Right cardiac atrium (tissue), 5 donors: Measurements from ENCODE around the gene EBP. TPM values are rescaled to one million over a fixed set of nuclear protein-coding genes. Genes with fewer than 3 reads are reported as not detected.

Experiments used
- ATAC-seq, 2 donors: fragments of 200-7000 bp; cut with Tn5 transposase; one replicate each; pipeline versions ENCODE4 v1.8.0 to v1.9.1; 2020; ENCODE audit warnings: moderate library complexity in 2 of 2, mild to moderate bottlenecking in 1 of 2
- DNase-seq, 3 donors: peaks; one replicate each; pipeline ENCODE4 v3.0.0-alpha.2; 2020
- H3K27ac ChIP-seq: one replicate; pipeline ENCODE4 v1.5.1; 2013; ENCODE audit warnings: mild to moderate bottlenecking, low read length, control low read depth, moderate library complexity
- H3K27me3 ChIP-seq: one replicate; pipeline ENCODE4 v1.6.1; 2013; ENCODE audit not compliant: control insufficient read depth, insufficient read depth
- H3K4me1 ChIP-seq: one replicate; pipeline ENCODE4 v1.6.1; 2013; ENCODE audit warnings: low read length; ENCODE audit not compliant: control insufficient read depth, insufficient read depth
- H3K4me3 ChIP-seq: one replicate; pipeline ENCODE4 v1.5.1; 2013; ENCODE audit warnings: low read length, control low read depth
- H3K9me3 ChIP-seq: one replicate; pipeline ENCODE4 v1.6.1; 2013; ENCODE audit warnings: low read length; ENCODE audit not compliant: control insufficient read depth
- WGBS: extraction: QIAGEN DNeasy Blood & Tissue Kit; methylation state at CpG from one replicate; pipeline ENCODE4 v1.1.7; 2013; 5-methylcytosine and 5-hydroxymethylcytosine counted together
- intact Hi-C, 4 donors: fragments of 100-400 bp; cut with DNase I; formaldehyde crosslinking; loops; one replicate each; pipeline versions ENCODE4 v1.11.0 to v1.14.0; 2022 to 2023
- polyA plus RNA-seq: library from polyadenylated mRNA; stranded (reverse); fragments of 200-250 nt; gene quantifications from one replicate; pipeline ENCODE4 v1.2.3, GENCODE V29; 2013
- total RNA-seq, 4 donors: library from RNA; stranded (reverse); fragmentation: NEBNext Ultra II Directional; extraction: Animal tissue kit (Norgen Biotek cat#: 25700); gene quantifications; one replicate each; pipeline ENCODE4 v1.2.1, GENCODE V29; 2021
- donor health status: healthy with polysubstance abuse.
- donor health status: DM: no; HTN: yes; CAD: no.
- donor health status: DM: no; HTN: no; CAD: no.
- donor health status: DM: no; HTN: yes; CAD: no; lungs with severe emphysema.
- donor health status: DM: yes; HTN: yes; CAD: no.

EBP gene
- total and polyA plus RNA-seq, 5 donors, result 74.8 to 118 (median 85.3) TPM

DNA sequence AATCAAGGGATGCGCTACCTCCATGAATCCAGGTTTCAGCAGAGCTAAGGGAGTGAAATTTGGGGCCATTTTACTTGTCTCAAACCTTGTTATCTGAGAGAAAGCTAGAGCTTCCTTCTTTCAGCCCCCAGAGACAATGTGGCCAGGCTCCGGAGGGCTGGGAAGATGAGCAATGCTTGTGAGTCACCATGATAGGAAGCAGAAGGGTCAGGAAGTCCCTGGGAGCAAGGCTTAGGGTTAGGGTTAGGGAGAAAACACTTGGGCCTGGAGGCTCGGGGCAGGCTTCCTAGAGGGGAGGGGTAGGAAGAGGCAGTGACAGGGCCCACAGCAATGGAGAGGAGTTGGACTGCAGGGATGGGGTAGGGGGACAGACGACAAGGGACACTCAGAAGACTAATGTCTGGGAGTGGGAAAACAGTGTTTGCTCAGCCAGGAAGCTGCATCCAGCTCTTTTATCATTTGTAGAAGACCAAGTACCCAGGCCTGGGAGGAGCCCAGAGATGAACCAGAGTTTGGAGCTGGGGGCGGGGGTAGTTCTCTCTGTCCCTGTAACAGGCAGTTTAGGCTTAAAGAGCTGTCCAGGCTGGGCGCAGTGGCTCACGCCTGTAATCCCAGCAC, 29.2 kb upstream of the EBP start:
- Histone ChIP-seq H3K4me3 (no peak overlapping the region), H3K4me1 (no peaks in the 10 kb centered on the region), H3K27me3 (no peaks in the 10 kb centered on the region), H3K27ac (no peak overlapping the region), H3K9me3 (no peaks in the 10 kb centered on the region)
- 68% methylated on average over 7 of the region's 7 CpGs for WGBS
- DNase-seq (no peak), ATAC-seq (peak in 1 of 2 donors; percentile 39)
- intact Hi-C loops, result loop anchor here in 1 of 4 donors (10.0 kb wide), 1 partner anchor 408 kb away; no protein-coding TSS in a partner anchor

DNA sequence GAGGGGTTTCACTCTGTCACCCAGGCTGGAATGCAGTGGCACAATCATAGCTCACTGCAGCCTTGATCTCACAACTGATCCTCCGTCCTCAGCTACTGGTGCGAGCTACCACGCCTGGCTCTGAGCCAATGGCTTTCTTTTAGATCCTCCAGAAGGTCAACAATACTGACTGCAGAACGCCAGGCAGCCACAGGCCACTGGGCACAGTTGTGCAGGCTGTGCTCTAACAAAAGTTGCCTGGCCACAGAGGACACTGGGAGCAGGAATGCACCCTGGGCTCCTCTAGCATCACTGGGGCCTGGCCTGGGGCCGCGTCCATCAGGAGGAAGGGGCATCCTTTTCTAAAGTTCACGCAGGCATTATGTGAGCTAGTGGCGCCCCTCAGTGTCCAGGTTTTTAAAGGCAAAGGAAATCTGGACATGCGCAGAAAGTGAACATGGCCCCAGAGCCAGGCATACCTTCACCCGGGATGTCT, 27.7 kb upstream of the EBP start:
- Histone ChIP-seq H3K4me1 (no peaks in the 10 kb centered on the region), H3K9me3 (no peaks in the 10 kb centered on the region), H3K27me3 (no peaks in the 10 kb centered on the region), H3K4me3 (no peak overlapping the region), H3K27ac (no peak overlapping the region)
- intact Hi-C loops, result loop anchor here in 1 of 4 donors (10.0 kb wide), 1 partner anchor 409 kb away; no protein-coding TSS in a partner anchor
- 14% methylated on average over 10 of the region's 10 CpGs for WGBS
- DNase-seq (no peak), ATAC-seq (peak; percentile 25 to 47)

DNA sequence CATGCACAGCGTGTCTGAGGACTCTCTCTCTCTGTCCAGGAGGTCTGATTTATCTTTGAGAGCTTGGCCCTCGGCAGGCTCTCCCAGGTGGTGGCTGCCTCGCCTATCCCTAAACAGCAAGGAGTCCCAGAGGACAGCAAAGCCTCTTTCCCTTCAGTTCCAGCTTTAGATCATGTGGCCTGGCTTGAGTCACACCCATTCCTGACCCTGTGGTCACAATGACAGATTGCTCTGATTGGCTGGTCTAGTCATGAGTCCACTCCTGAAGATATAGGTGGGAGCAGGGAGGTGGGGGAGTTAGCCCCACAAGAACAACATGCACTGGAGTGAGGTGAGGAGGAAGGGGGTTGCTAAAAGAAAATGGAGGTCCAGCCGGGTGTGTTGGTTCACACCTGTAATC, 24.9 kb upstream of the EBP start:
- no peak overlapping the region for H3K4me3 ChIP-seq
- no peak overlapping the region for H3K27ac ChIP-seq
- no peaks in the 10 kb centered on the region for H3K27me3 ChIP-seq
- WGBS, result 85% methylated on average over 4 of the region's 4 CpGs
- no peaks in the 10 kb centered on the region for H3K4me1 ChIP-seq
- intact Hi-C loops, result loop anchor here in 1 of 4 donors (10.0 kb wide), 1 partner anchor 412 kb away; no protein-coding TSS in a partner anchor
- DNase-seq, result no peak
- no peak for ATAC-seq
- no peaks in the 10 kb centered on the region for H3K9me3 ChIP-seq

DNA sequence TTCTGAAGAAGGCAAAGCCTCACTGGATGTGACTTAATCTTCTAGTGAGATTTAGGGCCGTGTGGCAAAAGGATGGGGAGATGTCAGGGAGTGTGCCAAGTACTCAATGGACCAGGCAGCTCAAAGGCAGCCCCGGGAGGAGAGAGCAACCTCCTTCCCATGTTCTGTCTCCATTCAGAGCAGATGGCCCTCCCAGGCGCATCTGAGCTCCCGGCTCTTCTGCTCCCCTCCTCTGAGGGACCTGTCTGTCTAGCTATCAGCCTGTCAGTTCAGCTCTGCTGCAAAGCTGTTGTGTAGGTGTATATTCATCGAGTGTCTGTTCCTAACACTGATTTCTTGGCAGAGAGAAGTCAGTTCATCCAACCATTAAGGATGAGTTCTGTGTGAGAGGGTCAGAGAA, 23.7 kb upstream of the EBP start:
- 62% methylated on average over 5 of the region's 5 CpGs for WGBS
- intact Hi-C loops, result loop anchor here in 1 of 4 donors (10.0 kb wide), 1 partner anchor 413 kb away; no protein-coding TSS in a partner anchor
- H3K4me3 ChIP-seq, result no peak overlapping the region

DNA sequence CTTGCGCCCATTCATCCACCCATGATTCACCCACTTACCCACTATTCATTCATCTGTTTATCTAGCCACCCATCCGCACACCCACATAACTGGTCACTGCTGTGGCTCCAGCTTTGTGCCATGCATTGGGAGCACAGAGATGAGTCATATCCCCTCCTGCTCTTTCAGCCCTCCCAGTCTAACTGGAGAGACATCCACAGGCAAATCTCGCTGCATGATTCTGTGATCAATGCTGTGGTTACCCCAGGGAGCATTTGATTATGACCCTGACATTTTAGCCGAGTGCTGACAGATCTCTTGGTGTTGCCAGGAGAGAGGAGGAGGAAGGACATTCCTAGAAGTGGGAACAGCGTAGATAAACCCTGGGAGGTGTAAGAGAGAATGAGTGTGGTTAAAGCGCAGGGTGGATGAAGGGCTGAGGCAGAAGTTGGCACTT, 23.2 kb upstream of the EBP start:
- Histone ChIP-seq H3K9me3 (no peaks in the 10 kb centered on the region), H3K4me1 (no peaks in the 10 kb centered on the region), H3K4me3 (no peak overlapping the region), H3K27me3 (no peaks in the 10 kb centered on the region), H3K27ac (no peak overlapping the region)
- WGBS, result 44% methylated on average over 6 of the region's 6 CpGs
- ATAC-seq (peak in 1 of 2 donors; percentile 31), DNase-seq (no peak)
- intact Hi-C loops, result loop anchor here in 1 of 4 donors (10.0 kb wide), 1 partner anchor 414 kb away; no protein-coding TSS in a partner anchor

More for the DNA sequence above, 23.7 kb upstream of the EBP start:
- Histone ChIP-seq H3K4me1 (no peaks in the 10 kb centered on the region), H3K27me3 (no peaks in the 10 kb centered on the region), H3K9me3 (no peaks in the 10 kb centered on the region), H3K27ac (no peak overlapping the region)
- ATAC-seq (no peak), DNase-seq (no peak)

DNA sequence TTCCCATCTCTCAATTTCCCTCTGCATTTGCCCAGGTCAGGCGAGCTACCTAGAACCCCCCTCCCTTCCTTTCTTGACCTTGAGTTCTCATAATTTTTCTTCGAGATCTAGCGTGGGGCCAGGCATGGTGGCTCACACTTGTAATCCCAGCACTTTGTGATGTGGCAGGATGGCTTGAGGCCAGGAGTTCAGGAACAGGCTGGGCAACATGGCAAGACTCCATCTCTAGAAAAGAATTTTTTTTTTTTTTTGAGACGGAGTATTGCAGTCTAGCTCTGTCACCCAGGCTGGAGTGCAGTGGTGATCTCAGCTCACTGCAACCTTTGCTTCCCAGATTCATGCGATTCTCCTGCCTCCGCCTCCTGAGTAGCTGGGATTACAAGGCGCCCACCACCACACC, 17.3 kb upstream of the EBP start:
- no peak for ATAC-seq
- DNase-seq, result no peak
- H3K27ac ChIP-seq, result no peak overlapping the region
- intact Hi-C loops, result no loop called here
- no peaks in the 10 kb centered on the region for H3K4me1 ChIP-seq
- WGBS, result 73% methylated on average over 7 of the region's 7 CpGs
- H3K9me3 ChIP-seq, result no peaks in the 10 kb centered on the region
- H3K27me3 ChIP-seq, result no peaks in the 10 kb centered on the region
- no peak overlapping the region for H3K4me3 ChIP-seq

DNA sequence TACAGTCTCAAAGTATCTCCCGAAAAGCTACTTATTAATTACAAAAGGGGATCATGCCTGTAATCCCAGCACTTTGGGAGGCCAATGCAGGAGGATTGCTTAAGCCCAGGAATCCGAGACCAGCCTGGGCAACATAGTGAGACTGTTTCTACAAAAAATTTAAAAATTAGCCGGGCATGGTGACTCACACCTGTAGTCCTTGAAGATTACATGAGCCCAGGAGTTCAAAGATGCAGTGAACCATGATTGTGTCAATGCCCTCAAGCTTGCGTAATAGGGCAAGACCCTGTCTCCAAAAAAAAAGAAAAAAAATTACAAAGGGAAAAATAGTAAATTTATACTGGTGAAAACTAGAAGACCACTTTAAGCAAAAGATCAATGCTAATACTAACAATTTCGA, 16.1 kb upstream of the EBP start:
- Histone ChIP-seq H3K9me3 (no peaks in the 10 kb centered on the region), H3K27me3 (no peaks in the 10 kb centered on the region), H3K4me3 (no peak overlapping the region), H3K27ac (no peak overlapping the region), H3K4me1 (peaks cover 2% of the 10 kb centered on the region)
- DNase-seq (no peak), ATAC-seq (no peak)
- intact Hi-C loops, result no loop called here
- 72% methylated on average over 5 of the region's 5 CpGs for WGBS

DNA sequence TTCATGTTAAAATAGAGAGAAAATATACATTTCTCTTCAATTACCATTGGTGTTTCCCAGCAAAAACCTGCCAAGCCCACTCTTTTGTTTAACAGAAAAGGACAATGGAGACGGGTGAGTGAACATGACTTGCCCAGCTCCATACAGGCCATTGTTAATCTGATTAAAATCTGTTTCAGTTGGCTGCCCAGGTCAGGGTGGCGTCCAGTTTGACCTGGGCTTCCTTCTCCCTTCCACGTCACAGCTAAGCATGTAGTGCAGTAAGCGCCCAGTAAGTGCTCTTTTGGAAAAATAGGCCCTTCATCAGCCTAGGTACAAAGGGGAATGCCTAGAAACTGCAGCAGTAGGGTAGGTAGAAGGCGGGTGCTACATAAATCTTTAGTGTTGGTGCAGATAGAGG, 14.4 kb upstream of the EBP start:
- intact Hi-C loops, result no loop called here
- no peak for ATAC-seq
- WGBS, result 81% methylated on average over 5 of the region's 5 CpGs
- Histone ChIP-seq H3K4me3 (no peak overlapping the region), H3K9me3 (no peaks in the 10 kb centered on the region), H3K4me1 (peaks cover 2% of the 10 kb centered on the region), H3K27me3 (no peaks in the 10 kb centered on the region), H3K27ac (no peak overlapping the region)
- DNase-seq, result no peak

DNA sequence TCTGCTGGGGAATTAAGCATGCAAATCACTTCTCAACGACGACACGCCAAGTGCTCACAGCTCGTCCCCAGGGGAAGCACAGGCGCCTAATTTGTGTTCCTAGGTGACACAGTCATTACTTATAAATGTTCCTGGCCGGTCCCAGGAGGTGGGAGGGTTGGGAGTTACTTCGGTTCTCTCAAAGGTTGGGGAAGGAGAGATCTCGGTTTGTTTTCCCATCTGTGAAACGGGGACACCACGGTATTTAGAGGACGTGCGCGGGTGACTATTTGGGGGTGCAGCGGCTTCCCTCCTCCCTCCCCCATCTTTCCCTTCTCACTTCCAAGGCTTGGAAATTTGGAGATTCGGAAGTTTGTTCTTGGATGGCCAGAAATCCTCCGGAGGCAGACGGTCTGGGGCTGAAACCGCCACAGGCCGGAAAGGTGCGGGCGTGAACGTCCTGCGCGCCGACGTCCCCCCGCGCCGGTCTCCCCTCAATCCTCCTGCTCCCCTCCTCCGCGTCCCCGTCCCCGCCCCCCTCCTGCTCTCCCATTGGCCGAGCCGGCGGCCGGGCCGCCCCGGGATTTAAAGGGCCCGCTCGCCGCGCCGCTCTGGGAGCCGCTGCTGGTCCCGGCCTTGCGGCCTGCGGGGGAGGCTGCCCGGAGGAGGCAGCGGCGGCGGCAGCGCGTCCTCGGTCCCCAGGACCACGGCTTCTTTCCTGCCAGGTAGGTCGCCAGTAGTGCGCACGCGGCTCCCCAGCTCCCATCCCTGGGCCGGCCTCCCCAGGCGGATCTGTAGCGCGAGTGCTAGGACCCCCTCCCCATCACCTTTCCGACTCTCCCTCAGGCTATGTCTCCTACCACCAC, 13.0 kb upstream of the EBP start, which contains the start of gene PORCN:
TSS of gene PORCN (plus strand) at position 593 of the 845 bp plus-strand sequence. CDS start 829 bp downstream, outside the sequence.
- Histone ChIP-seq H3K4me3 (peak within 1 kb of the TSS; percentile 82), H3K27ac (peak within 1 kb of the TSS; percentile 77), H3K9me3 (no peaks in the 10 kb centered on the region), H3K4me1 (peaks cover 2% of the 10 kb centered on the region), H3K27me3 (no peaks in the 10 kb centered on the region)
- WGBS, result under 1% methylated on average over 63 of the region's 65 CpGs
- ATAC-seq, result peak; percentile 96 to 98
- DNase-seq, result peak; percentile 85 to 95 (median 93)
- intact Hi-C loops, result no loop called here

DNA sequence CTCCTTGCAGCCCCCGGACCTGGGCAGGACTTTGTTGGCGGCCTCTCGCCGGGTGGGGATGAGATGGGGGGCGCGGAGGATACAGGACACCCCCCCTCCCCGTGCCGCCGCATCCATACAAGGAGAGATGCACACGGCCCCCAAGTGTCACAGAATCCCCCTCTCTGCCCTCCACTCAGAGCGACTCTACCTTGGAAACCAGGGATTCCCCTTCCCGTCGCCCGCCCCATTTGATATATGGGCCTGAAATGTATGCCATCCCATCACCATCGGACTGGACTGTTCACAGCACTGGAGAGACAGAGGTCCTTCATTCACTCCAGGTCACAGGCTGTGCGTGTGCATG, 12.4 kb upstream of the EBP start:
- no peaks in the 10 kb centered on the region for H3K9me3 ChIP-seq
- peaks cover 2% of the 10 kb centered on the region for H3K4me1 ChIP-seq
- ATAC-seq (no peak), DNase-seq (no peak)
- peak overlapping the region; percentile 82 for H3K4me3 ChIP-seq
- peak overlapping the region; percentile 60 for H3K27ac ChIP-seq
- WGBS, result 1% methylated on average over 16 of the region's 16 CpGs
- no peaks in the 10 kb centered on the region for H3K27me3 ChIP-seq
- intact Hi-C loops, result no loop called here

DNA sequence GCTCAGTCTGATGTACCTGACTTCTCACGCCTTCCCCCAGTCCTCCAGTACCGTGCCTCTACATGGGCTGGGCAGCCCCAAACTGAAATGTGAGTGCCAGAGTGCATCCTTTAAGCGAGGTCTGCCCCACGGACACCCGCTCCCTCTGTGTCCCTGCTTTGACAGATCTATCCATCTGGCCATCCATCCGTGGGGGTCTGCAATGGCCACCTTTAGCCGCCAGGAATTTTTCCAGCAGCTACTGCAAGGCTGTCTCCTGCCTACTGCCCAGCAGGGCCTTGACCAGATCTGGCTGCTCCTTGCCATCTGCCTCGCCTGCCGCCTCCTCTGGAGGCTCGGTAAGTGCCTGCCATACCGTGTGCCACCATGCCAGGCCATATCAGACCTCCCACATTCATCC, 12.0 kb upstream of the EBP start:
- DNase-seq (no peak), ATAC-seq (no peak)
- 59% methylated on average over 11 of the region's 11 CpGs for WGBS
- Histone ChIP-seq H3K9me3 (no peaks in the 10 kb centered on the region), H3K4me3 (peak overlapping the region; percentile 82), H3K4me1 (peaks cover 2% of the 10 kb centered on the region), H3K27ac (no peak overlapping the region), H3K27me3 (no peaks in the 10 kb centered on the region)
- intact Hi-C loops, result loop anchor here in 1 of 4 donors (5.0 kb wide), 1 partner anchor 432 kb away; no protein-coding TSS in a partner anchor
